ENCODE measurements around the gene FAT4. TPM values are rescaled to one million over a fixed set of nuclear protein-coding genes. Genes with fewer than 3 reads are reported as not detected.

Gene FAT4
- total RNA-seq, 1 donor from 2014 or later, result 110 TPM

DNA sequence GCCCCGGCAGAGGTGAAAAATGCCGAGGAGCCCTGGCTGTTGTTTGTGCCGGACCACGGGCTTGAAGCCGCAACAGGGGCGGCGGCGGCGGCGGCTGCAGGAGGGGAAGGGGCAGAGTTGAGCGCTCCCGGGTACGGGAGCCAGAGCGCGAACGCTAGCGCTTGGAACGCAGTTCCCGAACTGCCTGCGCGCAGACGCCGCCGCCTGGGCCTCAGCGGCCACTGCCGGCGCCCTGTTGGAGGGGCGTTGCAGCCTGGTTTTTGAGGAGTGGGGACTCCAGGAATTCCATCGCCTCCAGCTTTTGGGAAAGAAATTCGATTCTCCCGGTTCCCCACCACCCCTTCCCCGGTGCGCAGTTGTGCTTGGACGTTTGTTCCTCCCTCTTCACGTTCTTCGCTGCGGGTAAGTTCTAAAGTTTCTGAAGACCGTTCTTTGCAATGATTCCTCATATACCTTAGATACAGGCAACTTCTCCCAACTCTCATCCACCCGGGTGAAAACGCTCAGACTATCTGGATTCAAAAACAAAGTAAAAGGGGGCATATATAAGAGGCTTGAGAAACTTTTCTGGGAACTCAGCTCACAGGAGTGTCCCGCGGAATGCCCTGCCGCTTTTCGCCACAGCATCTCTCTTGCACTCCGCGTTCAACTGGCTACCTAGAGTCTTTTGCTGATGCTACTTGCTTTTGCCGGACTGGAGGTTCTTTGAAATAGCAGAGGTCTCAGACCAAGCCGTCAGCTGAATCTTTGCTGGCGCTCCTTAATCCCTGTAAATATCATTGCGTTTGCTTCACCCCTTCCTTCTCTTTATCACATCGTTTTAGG lies 1.0 kb downstream of the FAT4 start:
- FAIRE-seq, result no peak

DNA sequence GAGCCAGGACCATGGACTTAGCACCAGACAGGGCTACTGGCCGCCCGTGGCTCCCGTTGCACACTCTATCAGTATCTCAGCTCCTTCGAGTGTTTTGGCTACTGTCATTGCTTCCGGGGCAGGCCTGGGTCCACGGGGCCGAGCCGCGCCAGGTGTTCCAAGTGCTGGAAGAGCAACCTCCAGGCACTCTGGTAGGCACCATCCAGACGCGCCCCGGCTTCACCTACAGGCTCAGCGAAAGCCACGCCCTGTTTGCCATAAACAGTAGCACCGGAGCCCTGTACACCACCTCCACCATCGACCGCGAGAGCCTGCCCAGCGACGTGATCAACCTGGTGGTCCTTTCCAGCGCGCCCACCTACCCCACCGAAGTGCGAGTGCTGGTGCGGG lies 1.6 kb downstream of the FAT4 start:
- FAIRE-seq (no peak), DNase-seq (ENCODE audit: low spot score in 2 of 2) (no peak)

More for the DNA sequence above, 1.0 kb downstream of the FAT4 start:
- DNase-seq (ENCODE audit: low spot score in 2 of 2), result peak; percentile 37 to 48

DNA sequence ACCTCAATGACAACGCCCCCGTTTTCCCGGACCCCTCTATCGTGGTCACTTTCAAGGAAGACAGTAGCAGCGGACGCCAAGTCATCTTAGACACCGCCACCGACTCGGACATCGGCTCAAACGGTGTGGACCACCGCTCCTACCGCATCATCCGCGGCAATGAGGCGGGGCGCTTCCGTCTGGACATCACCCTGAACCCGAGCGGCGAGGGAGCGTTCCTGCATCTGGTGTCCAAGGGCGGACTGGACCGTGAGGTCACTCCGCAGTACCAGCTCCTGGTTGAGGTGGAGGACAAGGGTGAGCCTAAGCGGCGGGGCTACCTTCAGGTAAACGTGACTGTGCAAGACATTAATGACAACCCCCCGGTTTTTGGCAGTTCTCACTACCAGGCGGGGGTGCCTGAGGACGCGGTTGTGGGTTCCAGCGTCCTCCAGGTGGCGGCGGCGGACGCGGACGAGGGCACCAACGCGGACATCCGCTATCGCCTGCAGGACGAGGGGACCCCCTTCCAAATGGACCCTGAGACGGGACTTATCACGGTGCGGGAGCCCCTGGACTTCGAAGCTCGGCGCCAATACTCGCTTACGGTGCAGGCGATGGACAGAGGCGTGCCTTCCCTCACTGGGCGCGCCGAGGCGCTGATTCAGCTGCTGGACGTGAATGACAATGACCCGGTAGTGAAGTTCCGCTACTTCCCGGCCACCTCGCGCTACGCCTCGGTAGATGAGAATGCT lies 2.2 kb downstream of the FAT4 start:
- FAIRE-seq (no peak), DNase-seq (ENCODE audit: low spot score in 2 of 2) (peak in 1 of 2 donors; percentile 19)

DNA sequence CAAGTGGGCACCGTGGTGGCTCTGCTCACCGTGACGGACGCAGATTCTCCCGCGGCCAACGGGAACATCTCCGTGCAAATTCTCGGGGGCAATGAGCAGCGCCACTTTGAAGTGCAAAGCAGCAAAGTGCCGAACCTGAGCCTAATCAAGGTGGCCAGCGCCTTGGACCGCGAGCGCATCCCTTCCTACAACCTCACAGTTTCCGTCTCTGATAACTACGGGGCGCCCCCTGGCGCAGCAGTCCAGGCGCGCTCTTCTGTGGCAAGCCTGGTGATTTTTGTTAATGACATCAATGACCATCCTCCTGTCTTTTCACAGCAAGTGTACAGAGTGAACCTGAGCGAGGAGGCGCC lies 2.7 kb downstream of the FAT4 start:
- FAIRE-seq, result no peak
- DNase-seq (ENCODE audit: low spot score in 2 of 2), result peak in 1 of 2 donors; percentile 18

DNA sequence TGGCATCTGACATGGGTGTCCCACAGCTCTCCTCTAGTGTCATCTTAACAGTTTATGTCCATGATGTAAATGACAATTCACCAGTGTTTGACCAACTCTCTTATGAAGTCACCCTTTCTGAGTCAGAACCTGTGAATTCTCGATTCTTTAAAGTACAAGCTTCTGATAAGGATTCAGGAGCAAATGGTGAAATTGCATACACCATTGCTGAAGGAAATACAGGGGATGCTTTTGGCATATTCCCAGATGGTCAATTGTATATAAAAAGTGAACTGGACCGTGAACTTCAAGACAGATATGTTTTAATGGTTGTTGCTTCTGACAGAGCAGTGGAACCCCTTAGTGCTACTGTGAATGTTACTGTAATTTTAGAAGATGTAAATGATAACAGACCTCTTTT lies 4.6 kb downstream of the FAT4 start:
- DNase-seq (ENCODE audit: low spot score in 2 of 2), result no peak
- no peak for FAIRE-seq

DNA sequence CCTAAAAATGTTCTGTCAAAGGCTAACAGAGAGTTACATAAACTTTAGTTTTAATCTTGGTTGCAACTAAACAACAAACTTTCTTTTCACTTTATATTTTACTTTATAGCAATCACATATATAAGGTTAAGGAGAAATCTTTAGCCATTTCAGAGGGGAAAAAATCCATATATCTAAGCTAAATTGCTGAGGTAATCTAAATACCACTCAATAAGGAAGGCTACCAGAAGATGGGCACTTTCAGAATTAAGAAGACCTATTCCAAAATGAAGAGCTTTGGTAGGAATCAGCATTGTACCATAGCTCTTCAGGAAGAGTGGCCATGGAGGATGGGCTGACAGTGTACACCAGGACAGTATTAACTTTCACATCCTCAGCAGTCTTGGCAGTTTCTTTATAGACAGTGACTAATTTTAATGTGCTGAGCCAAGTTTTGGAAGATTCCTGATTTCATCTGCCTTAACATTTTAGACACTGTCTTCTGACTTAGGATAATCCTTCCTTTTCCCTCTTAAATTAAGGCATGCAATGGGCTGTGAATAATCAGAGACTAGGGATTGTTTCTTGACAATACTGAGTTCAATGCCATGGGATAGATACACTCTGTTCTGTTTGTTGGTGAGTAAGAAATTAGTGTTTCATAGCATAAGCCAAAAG lies 7.1 kb downstream of the FAT4 start:
- DNase-seq (ENCODE audit: low spot score in 2 of 2), result peak in 1 of 2 donors; percentile 5
- peak; percentile 13 for FAIRE-seq

DNA sequence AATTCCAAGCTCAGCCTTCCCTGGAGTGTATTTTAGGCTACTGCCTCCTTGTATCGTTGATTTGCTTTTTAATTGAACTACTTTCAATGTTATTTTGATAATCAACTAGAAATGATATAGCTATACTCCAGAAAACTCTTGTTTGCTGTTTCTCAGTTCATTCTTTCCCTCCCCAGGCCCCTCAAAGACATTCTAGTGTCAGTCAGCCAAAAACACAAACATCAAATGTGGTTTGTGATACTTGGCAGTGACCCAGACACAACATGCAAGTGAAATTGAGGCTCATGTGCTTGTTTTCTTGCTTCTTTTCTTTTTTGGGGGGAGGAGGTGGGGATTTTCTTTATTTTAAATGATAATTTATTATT lies 7.6 kb downstream of the FAT4 start:
- FAIRE-seq (no peak), DNase-seq (ENCODE audit: low spot score in 2 of 2) (no peak)

DNA sequence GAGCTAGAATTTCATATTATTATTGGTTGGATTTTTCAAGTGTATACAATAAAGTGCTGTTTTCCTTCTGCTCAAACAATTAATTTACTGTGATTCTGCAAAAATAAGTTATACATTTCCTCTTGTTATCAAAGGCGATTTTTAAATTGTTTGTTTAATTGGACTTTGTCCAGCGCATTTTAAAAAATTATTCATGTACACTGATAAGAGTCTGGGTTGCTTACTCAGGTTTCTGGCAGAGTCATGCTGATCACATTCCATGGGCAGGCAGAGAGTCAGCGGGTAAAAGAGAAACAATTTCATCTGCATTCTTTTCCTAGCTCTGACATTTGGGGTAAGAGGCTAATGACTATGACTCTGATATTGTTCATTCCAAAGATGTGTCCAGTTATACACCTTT lies 8.9 kb downstream of the FAT4 start:
- DNase-seq (ENCODE audit: low spot score in 2 of 2), result no peak
- FAIRE-seq, result no peak

DNA sequence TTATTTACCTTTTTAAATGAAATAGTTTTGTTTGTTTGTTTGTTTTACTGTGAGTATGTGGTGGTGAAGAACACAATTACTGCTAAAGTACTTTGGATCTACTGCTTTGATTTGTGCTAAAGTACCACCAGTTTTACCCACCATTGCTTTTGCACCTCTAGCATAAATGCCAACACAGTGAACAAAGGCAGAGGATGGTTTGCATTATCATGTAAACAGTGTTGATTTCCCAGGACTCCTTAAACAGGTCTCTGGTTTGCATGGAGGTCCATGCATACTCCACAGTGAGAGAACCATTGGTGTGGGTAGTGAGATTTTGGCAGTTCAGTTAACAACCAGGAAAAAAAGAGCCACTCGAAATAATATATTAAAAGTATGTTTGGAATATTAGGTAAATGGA lies 11.0 kb downstream of the FAT4 start:
- DNase-seq (ENCODE audit: low spot score in 2 of 2), result no peak

DNA sequence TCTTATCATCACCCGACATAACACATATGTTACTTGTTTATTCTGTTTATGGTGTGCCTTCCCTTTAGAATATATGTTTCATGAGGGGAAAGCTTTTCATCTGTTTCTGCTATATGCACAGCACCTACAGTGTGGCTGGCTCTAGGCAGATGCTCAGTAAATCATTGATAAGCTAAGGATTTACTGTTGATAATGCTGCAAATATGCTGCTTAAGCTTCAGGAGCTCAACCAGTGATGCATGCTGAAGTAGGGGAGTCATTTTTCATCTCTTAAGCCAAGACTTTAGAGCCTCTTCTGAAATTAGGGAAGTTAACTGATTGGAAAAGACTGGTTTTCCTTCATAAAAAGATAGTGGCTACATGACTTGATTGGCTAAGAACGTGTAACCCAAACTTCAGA lies 16.4 kb downstream of the FAT4 start:
- DNase-seq (ENCODE audit: low spot score in 2 of 2), result no peak
- no peak for FAIRE-seq

More for the DNA sequence above, 11.0 kb downstream of the FAT4 start:
- no peak for FAIRE-seq

DNA sequence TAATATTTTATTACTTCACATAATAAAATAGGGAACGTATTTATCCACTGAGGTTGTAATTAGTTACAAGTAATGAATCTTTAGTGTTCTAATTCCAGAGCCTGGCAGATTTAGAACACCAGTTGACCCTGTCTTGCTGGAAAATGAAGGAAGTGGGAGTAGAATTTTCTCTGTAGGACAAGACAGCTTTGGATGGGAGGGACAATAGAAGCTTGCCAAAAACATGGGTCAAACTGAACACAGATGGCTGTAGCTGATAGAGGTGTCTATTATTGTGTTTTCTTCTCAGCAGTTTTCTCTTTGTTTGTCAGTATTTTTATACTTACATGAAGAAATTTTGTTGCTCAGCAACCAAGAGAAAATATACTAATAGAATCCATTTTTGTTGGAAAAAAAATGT lies 20.2 kb downstream of the FAT4 start:
- FAIRE-seq (no peak), DNase-seq (ENCODE audit: low spot score in 2 of 2) (no peak)

DNA sequence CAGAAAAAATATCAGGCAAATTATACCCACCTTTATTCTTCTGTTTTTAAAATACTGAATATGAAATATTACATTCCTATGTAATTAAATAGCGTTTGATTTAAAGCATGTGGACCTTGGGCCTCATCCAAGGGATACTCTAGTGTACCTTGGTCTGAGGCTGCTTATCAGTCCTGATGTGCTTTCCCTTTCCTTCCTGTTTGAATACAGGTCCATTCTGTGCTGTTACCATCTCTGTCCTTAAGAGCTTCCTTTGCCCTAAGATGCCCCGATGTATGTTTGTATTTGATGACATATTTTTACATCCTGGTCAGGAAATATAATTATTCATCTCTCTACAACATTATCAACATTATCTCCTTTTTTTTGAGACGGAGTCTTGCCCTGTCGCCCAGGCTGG lies 24.1 kb downstream of the FAT4 start:
- no peak for DNase-seq (ENCODE audit: low spot score in 2 of 2)
- no peak for FAIRE-seq

DNA sequence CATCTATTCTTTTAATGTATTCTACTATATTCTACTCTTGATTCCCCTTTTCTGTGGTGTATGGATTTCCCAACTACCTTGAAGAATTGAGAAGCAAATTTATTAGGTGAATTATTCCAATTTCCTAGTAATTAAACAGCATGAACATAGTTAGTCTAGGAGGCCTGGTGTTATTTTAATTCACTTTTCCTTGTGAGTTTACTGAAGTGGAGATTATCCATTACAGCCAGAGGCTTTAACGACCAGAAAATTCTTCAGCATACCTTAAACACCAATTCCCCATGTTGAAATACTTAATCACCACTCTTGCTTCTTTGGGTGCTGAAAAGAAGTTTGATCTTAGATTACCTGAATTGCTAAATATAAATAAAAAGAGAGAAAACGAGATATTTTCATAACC lies 29.4 kb downstream of the FAT4 start:
- DNase-seq (ENCODE audit: low spot score in 2 of 2) (no peak), FAIRE-seq (no peak)

DNA sequence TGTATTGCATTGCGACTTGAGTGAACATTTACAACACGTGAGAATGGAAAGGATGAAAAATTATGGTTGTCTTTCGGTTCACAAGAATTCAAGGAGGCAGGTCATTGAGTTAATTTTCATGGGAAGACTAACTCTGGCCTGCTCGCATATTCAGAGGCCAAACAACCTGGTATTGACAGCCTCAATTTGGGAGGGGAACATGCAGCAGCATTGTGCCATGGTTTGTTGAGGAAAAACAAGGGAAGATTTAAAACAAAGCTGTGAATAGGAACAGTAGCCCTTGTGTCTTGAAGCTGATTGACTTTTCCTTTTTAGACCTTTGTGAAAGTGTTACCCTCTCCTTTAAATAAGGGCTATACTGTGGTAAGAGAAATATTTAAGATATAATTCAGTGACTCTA lies 31.9 kb downstream of the FAT4 start:
- DNase-seq (ENCODE audit: low spot score in 2 of 2) (no peak), FAIRE-seq (no peak)

DNA sequence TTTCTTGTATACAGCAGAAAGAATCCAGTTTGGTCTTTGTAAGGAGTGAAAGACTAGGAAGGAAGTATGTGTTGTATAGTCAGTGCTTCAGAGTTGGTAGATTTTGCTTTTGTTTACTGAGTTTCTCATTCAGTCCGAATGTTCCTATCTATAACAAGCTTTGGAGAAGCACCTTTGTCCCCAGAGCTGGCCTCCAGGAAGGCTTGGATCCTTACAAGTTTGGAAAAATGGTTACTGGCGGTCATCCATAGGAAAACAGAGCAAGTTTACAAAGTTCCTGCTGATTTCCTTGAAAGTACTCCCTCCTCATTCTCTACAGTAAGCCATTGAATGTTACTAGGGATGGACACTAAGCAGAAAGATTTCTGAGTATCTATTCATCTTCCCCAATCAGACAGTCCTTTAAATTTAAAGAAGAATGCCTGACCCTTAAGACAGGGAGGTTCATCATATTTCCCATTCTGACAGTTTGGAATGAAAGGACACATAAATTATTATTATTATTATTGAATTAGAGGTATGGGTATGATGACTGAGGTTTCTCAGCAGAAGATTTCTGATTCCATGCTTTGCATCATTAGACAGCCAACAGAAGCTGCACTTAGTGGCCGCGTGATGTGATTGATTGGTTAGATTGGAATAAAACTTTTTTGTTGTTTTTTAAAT lies 35.8 kb downstream of the FAT4 start:
- no peak for FAIRE-seq
- DNase-seq (ENCODE audit: low spot score in 2 of 2), result no peak

DNA sequence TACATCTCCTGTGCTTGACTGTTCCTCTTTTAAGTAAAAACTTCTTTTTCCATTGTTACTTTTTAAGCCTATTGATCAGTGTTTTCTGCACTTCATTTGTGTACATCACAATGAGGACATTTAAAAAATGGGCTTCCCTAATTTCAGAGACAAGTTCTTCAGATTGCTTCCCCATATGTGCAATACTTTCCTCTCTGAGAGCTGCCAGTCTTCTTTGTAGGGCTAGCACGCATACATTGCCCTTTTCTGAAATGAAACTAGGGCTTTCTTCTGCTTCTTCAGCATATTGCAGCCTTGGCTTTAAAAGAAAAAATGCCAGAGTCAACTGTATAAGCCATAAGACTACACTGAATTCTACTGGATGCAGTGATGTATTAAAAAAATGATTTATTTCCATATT lies 37.8 kb downstream of the FAT4 start:
- DNase-seq (ENCODE audit: low spot score in 2 of 2) (no peak), FAIRE-seq (no peak)

DNA sequence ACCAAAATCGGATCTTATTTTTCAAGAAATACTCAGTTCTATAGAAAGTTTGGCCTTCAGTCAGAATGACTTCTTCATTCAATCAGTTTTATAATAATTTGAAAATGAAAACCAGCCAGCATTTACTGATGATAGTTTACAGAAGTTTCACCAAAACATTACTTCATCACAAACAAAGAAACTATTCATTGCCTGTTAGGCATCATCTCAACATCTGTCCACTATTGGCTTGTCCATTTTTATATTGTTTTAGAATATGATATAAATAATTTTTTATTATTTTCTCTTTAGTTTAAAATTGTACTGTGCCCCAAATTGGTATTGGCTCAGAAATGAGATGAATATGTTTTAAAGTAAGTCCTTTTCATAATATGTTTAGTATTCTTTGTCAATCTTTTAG lies 38.4 kb downstream of the FAT4 start:
- DNase-seq (ENCODE audit: low spot score in 2 of 2) (no peak), FAIRE-seq (peak; percentile 90)

DNA sequence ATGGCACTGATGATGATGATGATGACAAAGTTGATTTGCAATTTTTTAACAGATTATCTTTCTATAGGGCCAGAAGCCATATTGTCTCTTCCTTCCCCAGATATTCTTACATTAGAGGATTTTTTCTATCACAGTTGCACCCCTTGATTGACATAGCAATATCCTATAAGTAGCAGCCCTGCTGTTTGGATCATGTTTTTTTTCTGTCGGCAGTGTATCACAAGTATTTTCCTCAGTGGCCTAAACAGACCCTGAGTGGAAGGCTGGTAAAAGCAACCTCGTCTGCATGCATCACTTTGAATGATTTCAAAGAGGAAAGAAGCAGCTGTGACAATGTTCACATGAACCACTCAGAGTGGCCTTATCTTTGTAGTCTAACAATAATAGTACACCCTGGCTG lies 41.0 kb downstream of the FAT4 start:
- DNase-seq (ENCODE audit: low spot score in 2 of 2) (no peak), FAIRE-seq (no peak)

DNA sequence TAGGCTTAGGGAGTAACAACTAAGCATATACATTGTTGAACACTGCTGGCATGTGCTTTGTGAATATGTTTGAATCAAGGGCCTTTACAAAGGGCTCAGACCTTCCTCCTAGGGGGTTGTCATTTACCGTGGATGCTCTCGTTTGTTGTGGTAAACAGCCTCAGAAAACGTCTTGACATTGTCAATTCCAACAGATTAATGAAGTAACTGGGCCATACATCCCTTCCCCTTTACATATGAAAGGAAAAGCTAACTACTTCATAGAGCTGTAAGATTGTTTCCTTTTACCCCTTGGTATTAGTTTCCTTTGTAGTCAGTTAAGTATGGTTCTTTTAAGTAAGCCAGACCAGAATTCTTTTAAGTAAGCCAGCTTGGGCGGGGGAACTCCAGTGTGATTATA lies 42.9 kb downstream of the FAT4 start:
- DNase-seq (ENCODE audit: low spot score in 2 of 2) (no peak), FAIRE-seq (no peak)

DNA sequence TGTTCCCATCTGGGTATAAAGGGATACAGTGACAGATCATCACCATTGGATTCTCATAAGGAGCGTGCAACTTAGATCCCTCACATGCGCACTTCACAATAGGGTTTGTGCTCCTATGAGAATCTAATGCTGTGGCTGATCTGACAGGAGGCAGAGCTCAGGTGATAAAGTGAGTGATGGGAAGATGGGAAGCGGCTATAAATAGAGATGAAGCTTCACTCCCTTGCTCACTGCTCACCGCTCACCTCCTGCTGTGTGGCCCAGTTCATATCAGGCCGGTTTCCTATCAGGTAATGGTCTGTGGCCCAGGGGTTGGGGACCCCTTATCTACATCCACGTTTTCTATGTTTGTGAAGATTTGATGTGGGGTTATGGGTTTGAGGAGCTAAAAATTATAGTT lies 43.7 kb downstream of the FAT4 start:
- no peak for DNase-seq (ENCODE audit: low spot score in 2 of 2)
- FAIRE-seq, result no peak

DNA sequence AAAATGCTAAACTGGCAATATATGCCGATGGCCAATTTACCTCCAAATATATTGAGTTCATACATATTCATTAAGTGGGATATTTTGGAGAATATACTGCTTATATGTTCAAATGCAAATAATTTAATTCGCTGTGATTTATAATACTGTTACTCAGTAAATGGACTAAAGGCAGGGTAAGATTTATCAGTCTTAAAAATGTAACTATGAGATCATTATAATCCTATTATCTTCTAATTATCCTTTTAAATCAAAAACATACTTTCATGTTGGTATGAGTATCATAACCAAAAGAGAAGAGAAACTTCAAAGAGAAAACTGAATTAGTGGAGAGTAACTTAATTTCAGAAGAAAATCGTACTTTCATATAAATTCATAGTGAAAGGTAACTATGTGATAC lies 44.6 kb downstream of the FAT4 start:
- no peak for FAIRE-seq
- no peak for DNase-seq (ENCODE audit: low spot score in 2 of 2)

Measured in frontal cortex (tissue), 4 donors.